Caki2 (cell line): ENCODE measurements around the gene MUC21. TPM values are rescaled to one million over a fixed set of nuclear protein-coding genes. Genes with fewer than 3 reads are reported as not detected.

Experiments
- DNase-seq: peaks from one replicate; pipeline ENCODE4 v3.0.0-alpha.2; 2015; ENCODE audit warnings: low read depth
- in situ Hi-C: cut with HindIII; loops from 2 replicates; pipeline ENCODE4 v1.10.0; 2016; ENCODE audit warnings: low sequenced_read_pairs, low pct_unique_long_range_greater_than_20kb, mixed read lengths
- total RNA-seq: library from RNA; depleted of rRNA; stranded (reverse); fragments of >200 nt; shearing (Covaris generic); gene quantifications from 2 replicates; pipeline ENCODE4 v1.2.3, GENCODE V29; 2014; ENCODE audit warnings: low replicate concordance; rRNA removed

MUC21 gene
- not detected in 2 replicates for total RNA-seq

DNA sequence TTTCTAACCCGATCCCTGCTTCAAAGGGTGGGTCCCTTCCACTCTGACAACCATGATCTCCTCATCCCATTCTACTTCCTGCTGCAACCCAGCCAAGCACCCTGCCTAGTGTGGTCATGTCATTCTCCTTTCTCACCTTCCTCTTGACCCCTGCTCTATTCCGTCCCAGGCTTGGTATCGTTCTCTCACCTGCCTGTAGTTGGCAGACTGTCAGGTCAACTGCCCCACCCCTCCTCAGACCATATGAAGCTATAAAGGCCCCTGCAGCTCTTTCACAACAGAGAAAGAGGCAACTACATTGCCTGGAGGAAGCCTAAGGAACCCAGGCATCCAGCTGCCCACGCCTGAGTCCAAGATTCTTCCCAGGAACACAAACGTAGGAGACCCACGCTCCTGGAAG lies at the start of gene MUC21:
Gene MUC21 (plus strand): TSS at position 280 of the 400 bp plus-strand sequence. CDS start 241 bp downstream, outside the sequence.
- DNase-seq: no peak
- in situ Hi-C loops: no loop called here

DNA sequence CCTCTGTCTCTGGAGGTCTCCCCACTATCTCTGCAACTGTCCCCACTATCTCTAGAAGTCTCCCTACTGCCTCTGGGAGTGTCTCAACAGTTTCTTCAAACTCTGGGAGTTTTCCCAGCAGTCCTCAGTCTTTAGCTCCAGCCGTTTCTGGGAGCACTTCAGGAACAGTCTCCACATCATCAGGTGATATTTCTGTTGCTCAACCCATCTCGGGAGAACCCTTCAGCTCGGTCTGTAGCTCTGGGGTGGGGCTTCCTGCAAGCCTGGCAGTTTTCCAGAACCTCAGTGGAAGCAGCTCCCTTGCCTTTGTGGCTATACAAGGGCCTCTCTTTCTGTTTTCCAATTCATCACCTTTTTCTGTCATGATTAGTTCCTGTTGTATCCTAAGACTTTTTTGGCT lies 48.5 kb upstream of the MUC21 start:
- no peak for DNase-seq
- in situ Hi-C loops: no loop called here

DNA sequence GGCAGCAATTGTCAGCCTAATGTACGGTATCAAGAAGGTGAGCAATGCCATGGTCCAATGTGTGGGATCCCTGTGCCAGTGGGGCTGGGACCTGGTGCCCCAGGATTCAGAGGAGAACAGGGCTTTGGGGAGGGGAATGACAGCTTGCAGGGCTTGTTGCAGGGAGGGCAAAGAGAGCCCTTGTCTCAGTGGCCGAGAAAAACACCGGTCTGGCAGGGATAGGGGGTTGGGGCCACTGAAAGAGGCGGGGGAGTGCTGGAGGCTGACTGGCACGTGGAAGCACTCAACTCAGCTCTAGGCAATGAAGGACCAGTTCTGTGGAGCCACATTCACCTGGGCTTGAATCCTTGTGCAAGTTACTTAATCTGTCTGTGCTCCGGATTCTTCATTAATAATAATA lies 46.3 kb upstream of the MUC21 start:
- no peak for DNase-seq
- in situ Hi-C loops: no loop called here

DNA sequence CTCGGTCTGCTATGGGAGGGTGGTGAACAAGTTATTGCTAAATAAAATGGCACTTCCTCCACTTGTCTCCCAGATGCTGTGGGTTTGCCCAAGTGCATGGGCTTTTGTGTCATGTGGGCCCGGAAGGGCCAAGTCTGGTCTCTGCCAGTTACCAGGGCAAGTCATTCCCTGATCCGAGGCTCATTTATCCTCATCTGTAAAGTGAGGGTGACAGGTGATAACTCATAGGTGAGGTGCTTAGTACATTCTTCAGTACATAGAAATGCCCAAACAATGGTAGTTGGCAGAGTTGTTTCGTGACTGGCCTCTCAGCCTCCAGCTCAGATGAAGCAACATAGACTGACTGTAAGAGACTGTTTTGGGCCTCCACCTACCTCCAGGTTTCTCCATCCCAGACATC lies 44.8 kb upstream of the MUC21 start:
- no peak for DNase-seq
- in situ Hi-C loops: no loop called here

DNA sequence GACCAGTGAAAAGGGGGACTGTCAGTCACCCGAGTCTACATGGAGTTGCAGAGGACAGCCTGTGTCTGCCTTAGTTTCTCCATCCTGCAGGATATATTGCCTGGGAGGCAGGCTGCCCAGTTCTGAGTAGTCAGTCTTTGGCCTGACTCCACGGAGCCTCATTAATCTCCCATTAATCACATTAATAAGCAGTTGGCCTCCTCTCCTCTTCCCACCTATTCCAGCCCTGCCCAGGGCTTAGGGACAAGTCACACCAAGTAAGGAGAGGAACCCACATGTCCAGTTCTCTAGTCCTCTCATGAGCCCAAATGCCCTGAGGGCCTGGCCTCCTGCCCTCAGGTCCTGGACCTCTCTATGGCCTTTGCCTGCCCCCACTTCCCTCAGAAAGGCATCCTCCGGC lies 44.0 kb upstream of the MUC21 start:
- in situ Hi-C loops: no loop called here
- no peak for DNase-seq

DNA sequence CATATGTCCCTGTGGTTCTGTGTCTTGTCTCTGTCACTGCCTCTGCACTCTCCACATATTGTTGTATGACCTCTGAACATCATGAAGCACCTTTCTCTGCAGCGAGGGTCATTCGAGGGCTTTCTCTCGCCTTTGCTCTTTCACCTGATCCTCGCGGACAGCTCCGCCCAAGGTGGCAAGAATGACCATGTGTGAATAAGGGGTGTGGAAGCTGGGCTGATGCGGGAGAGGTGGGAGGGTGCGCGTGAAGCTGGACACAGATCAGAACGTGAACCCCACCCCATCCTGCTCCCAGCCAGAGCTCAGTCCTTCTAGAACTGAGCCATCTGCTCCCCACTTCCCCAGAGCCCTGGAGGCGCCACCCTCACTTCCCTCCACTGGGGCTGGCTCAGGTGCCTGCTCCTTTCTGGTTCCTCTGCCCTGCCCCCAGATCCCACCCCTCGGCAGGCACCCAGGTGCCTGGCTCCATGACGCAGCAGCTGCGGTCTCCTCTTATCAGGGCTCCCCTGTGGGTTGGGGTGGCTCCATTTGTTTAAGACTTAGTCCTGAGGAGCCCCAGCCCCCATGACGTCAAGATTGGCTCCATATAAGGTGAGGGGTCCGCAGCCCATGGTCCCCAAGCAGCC lies 43.0 kb upstream of the MUC21 start, which contains the start of gene MUCL3:
Gene MUCL3 (plus strand): TSS at position 613 of the 626 bp plus-strand sequence. CDS start 27 bp downstream, outside the sequence.
- in situ Hi-C loops: no loop called here
- no peak for DNase-seq

DNA sequence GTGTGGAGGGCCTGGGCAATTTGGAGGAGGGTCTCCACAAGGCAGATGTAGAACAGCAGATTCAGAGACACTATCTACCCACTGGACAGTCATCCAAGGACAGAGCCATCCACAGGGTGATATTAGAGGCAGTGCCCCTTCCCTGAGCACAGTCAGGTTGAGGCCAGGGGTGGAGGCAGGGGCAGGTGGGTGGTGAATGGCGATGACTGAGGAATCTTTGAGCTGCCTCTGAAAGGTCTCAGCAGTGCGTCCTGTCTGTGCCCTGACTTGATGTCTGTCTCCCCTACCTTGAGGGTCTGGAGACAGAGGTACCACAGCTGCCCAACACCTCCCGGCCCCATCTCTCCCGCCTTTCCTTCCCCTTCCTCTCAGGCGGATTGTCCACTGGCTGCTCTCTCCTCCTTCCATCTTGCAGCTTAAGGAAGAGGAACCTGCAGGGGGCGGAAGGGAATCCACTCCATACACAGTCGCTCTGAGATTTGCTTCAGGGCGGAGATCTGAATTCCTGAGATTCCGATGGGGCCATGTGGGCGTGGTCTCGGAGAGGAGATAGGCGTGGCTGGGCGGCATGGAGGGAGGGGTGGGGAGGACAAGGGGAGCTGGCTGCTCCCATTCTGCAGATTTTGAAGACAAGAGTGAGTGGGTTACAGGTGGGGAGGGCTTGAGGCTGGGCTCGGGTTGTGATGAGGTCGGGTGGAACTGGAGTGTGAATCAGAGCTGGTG lies 41.0 kb upstream of the MUC21 start:
- DNase-seq: peak; percentile 84
- in situ Hi-C loops: no loop called here

DNA sequence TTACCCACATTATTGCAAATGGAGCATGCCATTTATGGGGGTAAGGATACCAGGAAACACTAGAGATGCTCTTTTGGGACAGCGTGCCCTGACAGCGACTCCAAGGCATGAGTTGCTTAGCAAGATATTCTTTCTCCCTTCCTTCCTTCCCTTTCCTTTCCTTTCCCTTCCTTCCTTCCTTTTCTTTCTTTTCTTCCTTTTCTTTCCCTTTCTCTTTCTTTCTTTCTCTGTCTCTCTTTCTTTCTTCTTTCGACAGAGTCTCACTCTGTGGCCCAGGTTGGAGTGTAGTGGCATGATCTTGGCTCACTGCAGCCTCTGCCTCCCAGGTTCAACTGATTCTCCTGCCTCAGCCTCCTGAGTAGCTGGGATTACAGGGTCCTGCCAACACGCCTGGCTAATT lies 39.5 kb upstream of the MUC21 start:
- no peak for DNase-seq
- in situ Hi-C loops: no loop called here

DNA sequence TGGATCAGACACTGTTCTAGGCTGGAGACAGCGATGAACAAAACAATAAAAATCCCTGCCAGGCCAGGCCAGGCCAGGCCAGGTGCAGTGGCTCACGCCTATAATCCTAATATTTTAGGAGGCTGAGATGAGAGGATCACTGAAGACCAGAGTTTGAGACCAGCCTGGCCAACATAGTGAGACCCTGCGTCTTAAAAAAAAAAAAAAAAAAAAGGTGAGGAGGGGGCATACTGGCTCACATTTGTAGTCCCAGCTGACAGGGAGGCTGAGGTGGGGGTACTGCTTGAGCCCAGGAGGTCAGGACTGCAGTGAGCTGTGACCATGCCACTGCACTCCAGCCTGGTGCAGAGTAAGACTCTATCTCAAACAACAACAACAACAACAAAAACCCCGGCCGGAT lies 38.2 kb upstream of the MUC21 start:
- in situ Hi-C loops: no loop called here
- DNase-seq: no peak

DNA sequence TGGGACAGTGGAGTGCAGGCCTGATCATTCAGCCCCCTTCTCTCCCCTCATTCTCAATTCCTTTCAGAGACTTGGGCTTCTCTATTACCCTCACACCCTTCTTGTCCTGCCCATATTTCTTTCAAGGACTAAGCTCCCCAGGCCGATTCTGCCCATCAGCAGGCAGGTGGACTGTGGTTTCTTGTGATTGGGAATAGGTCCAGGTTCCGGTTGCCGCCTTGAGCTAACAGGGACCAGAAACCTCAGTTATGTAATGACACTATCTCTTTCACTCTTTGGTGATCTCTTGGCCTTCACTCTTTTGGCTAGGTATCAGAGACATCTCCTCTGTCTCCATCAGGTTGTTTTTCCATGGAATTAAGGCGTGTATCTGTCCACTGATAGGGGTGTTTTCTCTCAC lies 36.3 kb upstream of the MUC21 start:
- in situ Hi-C loops: no loop called here
- no peak for DNase-seq

DNA sequence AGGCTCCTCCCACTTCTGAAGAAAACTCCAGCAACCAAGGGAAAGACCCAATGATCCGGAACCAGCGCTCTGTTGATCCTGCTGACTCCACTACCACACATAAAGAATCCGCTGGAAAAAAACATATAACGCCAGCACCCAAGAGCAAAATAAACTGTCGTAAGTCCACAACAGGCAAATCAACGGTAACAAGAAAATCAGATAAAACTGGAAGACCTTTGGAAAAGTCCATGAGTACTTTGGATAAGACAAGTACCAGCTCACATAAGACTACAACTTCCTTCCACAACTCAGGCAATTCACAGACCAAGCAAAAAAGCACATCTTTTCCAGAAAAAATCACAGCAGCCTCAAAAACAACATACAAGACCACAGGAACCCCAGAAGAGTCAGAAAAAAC lies 34.7 kb upstream of the MUC21 start:
- no peak for DNase-seq
- in situ Hi-C loops: no loop called here

DNA sequence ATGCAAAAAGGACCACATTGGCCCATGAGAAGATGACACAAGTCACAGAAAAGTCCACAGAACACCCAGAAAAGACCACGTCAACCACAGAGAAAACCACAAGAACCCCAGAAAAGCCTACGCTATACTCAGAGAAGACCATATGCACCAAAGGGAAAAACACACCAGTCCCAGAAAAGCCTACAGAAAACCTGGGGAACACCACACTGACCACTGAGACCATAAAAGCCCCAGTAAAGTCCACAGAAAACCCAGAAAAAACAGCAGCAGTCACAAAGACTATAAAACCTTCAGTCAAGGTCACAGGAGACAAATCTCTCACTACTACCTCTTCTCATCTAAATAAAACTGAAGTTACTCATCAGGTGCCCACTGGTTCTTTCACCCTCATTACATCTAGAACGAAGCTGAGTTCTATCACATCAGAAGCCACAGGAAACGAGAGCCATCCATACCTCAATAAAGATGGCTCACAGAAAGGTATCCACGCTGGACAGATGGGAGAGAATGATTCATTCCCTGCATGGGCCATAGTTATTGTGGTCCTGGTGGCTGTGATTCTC lies 31.5 kb upstream of the MUC21 start:
- in situ Hi-C loops: no loop called here
- no peak for DNase-seq

DNA sequence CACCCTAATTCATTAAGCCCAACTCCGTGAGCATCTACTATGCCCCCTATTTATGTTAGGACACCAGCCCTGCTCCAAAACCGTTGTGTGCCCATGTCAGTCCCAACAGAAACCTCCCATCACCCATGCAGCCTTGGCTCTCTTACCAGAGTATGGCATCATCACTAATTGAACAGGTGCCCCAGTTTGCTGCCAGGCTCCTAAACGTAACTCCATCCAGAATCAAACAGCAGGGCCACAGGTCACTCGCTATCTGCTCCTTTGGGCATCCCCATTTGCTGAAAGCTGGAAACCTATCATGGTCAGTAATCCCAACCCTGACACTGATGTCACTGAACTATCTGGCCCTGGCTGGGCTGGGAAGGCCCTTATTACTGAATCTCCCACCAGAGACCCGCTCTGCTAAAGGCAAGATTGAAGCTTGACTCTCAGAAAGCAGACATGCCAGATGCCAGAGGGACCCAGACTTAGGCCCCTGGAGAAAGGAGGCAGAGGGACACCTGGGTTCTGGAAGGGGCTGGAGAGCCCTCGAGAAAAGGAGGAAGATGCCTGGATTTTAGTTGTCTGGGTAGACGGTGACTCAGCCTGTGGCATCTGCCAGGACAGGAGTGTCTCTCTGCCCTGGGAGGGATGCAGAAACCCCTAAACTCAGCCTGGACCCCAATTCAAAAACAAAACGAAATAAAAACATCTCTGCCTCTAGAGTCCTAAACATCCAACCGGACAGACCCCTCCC lies 28.7 kb upstream of the MUC21 start:
- DNase-seq: no peak
- in situ Hi-C loops: no loop called here

DNA sequence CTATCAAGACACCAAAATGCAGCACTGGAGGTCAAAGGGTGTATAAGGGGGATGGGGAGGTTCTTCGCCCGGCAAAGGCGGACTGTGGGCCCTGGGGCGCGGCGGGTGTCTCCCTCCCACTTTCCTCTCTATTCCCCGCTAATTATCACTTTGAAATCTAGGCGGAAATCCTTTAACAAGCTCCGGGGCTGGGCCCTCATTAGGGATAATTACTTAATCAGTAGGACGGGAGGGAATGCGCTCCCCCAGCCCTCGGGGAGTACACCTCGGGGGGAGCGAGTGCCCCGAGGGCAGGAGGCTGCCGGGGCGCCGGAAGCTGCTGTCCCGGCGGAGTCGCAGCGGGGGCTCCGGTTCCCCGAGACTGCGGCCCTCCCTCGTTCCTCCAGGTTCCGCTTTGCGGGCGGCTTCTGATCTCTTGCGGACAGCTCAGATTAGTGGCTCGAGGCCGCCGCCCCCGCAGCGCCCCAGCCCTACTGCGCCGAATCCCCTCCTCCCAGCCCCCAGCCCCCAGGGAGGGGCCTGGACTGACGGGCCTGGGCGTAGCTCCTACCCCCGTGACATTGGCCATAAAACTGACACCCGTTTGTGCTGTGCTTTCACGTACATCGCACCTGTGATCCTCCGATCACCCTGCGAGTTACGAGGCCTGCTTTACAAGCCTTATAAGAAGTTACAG lies 28.0 kb upstream of the MUC21 start:
- no peak for DNase-seq
- in situ Hi-C loops: no loop called here

DNA sequence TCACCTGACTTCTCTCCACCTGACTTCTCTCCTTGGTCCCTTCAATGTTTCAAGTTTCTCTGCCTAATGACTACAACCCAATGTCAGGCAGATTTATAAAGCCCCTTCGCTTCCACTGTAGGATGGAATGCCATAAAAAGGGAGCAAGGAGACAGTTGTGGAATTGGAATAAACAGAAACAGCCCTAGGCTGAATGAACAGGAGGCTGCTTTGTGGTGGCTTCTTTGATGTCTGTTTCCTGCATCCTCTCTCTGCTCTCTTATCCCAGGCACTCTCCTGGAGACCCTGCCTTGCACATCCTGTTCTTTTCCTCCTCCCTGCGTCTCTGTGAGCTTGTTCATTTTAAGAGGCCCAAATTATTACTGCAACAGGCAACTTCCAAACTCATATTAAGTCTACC lies 25.8 kb upstream of the MUC21 start:
- no peak for DNase-seq
- in situ Hi-C loops: no loop called here

DNA sequence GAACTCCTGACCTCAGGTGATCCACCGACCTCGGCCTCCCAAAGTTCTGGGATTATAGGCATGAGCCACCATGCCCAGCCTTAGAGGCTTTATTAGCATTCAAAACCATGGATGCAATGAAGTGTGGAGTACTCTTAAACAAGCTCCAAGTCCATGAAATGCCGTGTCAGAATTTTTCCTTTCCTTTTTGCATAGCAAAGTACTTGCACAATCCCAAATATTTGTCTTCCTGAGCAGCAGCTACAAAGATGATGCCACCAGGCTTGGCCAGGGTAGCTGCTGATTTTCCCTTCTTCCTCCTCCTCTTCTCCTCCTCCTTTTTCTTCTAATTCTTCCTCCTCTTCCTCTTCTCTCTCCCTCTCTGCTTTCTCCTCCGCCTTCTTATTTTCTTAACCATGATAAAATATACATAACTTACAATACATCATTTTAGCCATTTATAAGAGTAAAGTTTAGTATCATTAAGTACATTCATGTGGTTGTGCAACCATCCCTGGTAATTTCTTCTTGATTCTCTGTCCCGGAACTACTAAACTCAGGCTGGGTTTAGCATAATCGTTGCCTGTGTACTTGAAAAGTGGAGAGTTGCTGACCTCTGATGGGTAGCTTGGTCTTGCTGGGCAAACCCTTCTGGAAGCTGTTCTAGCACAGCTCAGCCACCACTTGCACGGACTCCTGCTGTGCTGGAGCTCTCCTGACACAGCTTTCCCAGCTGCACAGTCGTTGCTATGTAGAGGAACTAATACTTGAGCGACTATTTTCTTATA lies 22.4 kb upstream of the MUC21 start:
- in situ Hi-C loops: no loop called here
- no peak for DNase-seq

DNA sequence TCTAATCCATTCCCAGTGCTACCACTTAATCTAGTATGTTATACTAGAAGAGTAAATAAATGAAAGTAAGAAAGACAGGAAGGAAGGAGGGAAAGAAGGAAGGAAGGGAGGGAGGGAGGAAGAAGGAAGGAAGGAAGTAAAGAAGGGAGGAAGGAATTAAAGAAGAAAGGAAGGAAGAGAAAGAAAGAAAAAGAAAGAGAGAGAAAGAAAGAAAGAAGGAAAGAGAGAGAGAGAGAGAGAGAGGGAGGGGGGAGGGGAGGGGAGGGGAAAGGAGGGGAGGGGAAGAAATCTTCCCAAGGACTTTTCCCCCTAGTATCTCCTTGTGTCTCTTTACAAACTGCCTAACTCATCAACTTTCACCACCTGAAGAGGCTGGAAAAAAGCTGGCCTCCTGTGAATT lies 20.8 kb upstream of the MUC21 start:
- in situ Hi-C loops: no loop called here
- DNase-seq: no peak

DNA sequence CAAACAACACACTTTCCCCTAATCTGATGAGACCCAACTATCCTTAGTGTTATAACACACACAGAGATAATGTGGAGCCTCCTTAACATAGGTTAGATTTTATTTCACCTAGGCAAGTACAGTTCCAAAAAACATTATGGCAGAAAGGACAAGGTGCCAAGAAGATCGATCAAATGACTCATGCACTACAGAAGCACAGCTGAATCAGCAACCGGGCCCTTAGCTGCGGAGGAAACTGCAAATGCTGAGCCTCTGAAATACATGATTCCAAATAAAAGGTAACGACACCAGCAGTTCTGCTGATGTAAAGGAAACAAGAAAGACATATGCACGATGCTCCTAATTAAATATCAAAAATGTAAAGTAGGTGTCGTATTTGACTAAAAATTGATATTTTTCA lies 19.9 kb upstream of the MUC21 start:
- in situ Hi-C loops: no loop called here
- DNase-seq: no peak
